ENCODE data around the gene RAD21L1. TPM values are rescaled to one million over a fixed set of nuclear protein-coding genes. Genes with fewer than 3 reads are reported as not detected.

The RAD21L1 gene
- total RNA-seq, 1 experiment from 2014 or later, result 0.25 TPM

GRCh38 chr20:1291191-1291741, 65.4 kb downstream of the RAD21L1 start:
- no peak for DNase-seq (ENCODE audit: extremely low read depth, low read depth)

DNA sequence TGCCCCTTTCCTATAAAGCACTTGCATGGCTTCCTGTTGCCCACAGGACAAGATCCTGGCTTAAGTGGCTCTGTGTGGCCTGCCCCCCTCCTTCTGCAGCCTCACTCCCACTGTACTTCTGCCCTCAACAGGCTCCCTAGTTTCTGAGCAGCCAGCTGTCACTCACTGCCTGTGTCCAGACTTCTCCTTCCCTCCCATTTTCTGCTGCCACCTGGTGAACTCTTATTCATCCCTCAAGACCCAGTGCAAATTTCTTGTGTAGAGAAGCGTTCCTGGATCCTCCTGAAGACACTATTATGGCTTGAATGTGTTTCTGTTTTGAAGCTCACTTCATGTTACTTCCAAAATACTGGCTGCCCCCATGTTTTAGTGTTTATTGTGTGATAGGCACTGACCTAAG, 66.8 kb downstream of the RAD21L1 start:
- DNase-seq (ENCODE audit: extremely low read depth, low read depth), result no peak

DNA sequence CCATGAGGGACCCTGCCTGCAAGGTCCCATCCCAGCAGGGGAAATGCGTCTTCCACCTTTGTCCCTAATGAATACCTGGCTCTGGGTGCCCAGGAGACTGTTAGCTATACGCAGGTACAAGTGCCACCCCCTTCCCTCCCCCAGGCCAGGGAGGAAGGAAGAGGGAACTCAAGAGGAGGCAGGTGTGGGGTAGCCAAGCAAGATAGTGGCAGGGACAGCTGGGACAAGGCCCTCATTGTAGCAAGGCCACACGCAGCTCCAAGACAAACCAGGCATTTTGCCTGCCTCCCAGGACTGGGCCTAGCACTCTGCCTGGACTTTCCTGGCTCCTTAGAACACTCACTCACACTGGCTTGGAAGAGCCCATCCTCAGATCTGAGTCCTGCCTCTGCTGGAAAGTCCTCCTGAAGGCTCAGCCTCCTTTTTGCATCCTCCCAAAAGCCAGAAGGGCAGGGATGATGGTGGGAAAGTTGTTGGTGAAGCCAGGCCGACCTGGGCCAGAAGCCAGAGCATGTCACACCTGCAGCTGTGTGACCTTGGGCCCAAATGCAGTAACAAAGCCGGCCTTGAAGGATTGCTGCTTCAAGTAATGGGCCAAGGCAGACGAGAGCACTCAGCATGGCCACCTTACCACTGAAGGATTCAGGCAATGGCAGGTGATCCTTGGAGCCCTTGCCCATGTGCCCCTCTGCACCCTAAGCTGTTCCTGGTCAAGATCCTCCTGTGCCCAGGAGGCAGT, 68.0 kb downstream of the RAD21L1 start:
- DNase-seq (ENCODE audit: extremely low read depth, low read depth), result no peak

GRCh38 chr20:1294497-1294896, 68.7 kb downstream of the RAD21L1 start:
- no peak for DNase-seq (ENCODE audit: extremely low read depth, low read depth)

- DNase-seq (ENCODE audit: extremely low read depth, low read depth), result no peak
Measured at GRCh38 chr20:1295276-1295930, 69.6 kb downstream of the RAD21L1 start.

- DNase-seq (ENCODE audit: extremely low read depth, low read depth), result no peak
Measured at GRCh38 chr20:1296117-1296610, 70.3 kb downstream of the RAD21L1 start.

GRCh38 chr20:1296922-1297321, 71.1 kb downstream of the RAD21L1 start:
- DNase-seq (ENCODE audit: extremely low read depth, low read depth), result no peak

GRCh38 chr20:1297486-1297885, 71.6 kb downstream of the RAD21L1 start:
- no peak for DNase-seq (ENCODE audit: extremely low read depth, low read depth)

GRCh38 chr20:1298166-1298565, 72.3 kb downstream of the RAD21L1 start:
- no peak for DNase-seq (ENCODE audit: extremely low read depth, low read depth)

DNA sequence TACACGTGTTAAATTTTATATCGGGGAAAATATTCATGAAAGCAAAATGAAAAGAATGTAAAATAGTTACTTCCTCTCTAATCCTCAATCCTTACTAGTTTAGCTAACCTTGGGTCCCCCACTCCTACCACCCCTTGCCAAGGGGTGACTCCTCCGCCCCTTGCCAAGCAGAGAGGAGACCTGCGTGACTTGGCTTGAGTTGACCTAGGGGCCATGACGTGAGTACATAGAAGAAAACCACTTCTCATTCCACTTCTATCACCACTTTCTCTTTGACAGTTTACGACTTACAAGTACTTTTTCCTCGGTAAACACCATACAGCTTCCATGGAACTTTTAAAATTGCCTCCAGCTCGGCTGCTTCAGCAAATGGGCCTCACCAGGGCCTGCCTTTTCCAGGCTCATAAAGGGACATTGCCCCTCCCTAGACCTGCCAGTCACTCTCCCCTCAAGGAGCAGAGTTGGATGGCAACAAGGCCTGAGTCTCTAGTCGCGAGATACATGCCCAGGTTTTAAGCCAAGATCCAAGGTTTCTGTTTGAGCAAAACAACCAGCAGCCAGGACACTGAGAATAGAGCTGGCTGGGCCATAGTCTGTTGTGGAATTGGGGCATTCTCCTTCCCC, 73.2 kb downstream of the RAD21L1 start:
- DNase-seq (ENCODE audit: extremely low read depth, low read depth), result no peak

- DNase-seq (ENCODE audit: extremely low read depth, low read depth), result no peak
Measured at GRCh38 chr20:1299522-1299921, 73.7 kb downstream of the RAD21L1 start.

DNA sequence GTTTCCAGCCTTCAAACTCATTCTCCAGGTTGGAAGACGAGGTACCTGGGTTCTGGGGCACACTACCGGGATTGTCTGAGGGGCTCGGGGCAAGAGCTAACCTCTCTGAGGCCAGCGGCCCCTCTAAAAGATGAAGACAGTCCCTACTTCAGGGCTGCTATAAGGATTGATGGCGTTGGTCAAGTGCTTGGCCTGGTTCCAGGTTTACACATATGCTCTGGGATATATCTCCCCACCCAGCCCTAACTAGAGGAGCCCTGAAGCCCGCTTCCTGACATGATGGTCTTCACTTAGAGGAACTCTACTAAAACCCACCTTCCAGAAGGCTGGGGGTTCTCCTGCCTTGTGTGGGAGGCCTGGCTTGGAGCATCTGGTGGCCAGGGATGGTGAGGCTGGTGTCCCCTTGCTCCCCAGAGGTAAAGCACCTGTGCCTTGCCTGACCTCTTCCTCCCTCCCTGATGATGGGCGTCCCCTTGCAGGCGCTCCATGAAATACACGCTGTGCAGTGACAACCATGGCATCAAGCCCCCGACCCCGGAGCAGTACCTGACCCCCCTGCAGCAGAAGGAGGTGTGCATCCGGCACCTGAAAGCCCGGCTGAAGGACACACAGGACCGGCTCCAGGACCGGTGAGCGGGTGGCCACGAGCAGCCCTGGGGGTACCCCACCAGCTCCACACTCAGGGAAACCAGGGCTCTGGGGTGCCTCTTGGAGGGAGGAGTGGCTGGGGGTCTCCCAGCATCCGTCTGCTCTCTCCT, 74.4 kb downstream of the RAD21L1 start:
- DNase-seq (ENCODE audit: extremely low read depth, low read depth), result no peak

GRCh38 chr20:1301031-1301529, 75.2 kb downstream of the RAD21L1 start:
- DNase-seq (ENCODE audit: extremely low read depth, low read depth), result no peak

GRCh38 chr20:1302685-1303541, 77.1 kb downstream of the RAD21L1 start:
- DNase-seq (ENCODE audit: extremely low read depth, low read depth), result no peak

DNA sequence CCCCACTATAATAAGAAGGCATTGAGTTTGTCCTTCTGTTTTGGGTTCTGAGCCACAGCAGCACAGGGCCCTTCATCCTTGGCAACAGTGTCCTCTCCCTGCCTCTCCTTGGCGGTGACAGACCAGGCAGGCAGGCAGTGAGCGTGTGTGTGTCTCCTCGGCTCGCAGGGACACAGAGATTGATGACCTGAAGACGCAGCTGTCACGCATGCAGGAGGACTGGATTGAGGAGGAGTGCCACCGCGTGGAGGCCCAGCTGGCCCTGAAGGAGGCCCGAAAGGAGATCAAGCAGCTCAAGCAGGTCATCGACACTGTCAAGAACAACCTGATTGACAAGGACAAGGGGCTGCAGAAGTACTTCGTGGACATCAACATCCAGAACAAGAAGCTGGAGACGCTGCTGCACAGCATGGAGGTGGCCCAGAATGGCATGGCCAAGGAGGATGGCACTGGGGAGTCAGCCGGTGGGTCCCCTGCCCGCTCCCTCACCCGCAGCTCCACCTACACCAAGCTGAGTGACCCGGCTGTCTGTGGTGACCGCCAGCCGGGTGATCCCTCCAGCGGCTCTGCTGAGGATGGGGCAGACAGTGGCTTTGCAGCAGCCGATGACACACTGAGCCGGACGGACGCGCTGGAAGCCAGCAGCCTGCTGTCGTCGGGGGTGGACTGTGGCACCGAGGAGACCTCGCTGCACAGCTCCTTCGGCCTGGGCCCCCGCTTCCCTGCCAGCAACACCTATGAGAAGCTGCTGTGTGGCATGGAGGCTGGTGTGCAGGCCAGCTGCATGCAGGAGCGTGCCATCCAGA, 79.1 kb downstream of the RAD21L1 start:
- DNase-seq (ENCODE audit: extremely low read depth, low read depth), result no peak
